Thyroid gland (tissue), 4 donors: ENCODE results near the gene PDGFRB.

Experiments used
- POLR2A ChIP-seq, 2 donors: fragments of 450-650 bp; IDR thresholded peaks; one replicate each; pipeline ENCODE4 v1.6.1; 2017; ENCODE audit warnings: antibody characterized with exemption in 2 of 2, mild to moderate bottlenecking in 2 of 2, moderate library complexity in 1 of 2
- TF ChIP-seq, protein P1 (sequence below), 6 experiments: fragments of 200-600 bp in 3 of 6; fragments of 450-650 bp in 3 of 6; sonication (generic) in 3 of 6; IDR thresholded peaks; one replicate each; pipeline ENCODE4 v1.5.1; 2016 to 2019; ENCODE audit warnings: antibody characterized with exemption in 6 of 6, mild to moderate bottlenecking in 2 of 6, inconsistent platforms in 1 of 6, moderate library complexity in 1 of 6

DNA sequence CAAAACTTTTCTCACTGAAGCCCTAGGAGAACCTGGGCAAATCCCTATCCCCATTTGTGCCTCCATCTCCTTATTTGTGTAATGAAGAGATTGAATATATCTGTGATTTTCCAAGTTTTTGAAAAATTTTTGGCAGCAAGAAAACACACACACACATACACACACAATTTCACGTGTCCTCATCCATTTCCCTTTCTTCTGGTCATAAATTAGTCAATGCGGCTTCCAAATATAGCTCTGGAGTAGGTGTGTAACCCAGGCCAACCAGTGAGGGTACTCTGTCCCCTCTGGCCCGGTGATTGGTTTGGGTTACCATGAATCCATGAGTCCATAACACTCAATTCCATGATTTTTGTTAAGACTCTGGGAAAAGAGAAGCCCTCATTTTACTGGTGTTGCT is 82.0 kb downstream of the PDGFRB start:
- TF ChIP-seq, protein P1, sequence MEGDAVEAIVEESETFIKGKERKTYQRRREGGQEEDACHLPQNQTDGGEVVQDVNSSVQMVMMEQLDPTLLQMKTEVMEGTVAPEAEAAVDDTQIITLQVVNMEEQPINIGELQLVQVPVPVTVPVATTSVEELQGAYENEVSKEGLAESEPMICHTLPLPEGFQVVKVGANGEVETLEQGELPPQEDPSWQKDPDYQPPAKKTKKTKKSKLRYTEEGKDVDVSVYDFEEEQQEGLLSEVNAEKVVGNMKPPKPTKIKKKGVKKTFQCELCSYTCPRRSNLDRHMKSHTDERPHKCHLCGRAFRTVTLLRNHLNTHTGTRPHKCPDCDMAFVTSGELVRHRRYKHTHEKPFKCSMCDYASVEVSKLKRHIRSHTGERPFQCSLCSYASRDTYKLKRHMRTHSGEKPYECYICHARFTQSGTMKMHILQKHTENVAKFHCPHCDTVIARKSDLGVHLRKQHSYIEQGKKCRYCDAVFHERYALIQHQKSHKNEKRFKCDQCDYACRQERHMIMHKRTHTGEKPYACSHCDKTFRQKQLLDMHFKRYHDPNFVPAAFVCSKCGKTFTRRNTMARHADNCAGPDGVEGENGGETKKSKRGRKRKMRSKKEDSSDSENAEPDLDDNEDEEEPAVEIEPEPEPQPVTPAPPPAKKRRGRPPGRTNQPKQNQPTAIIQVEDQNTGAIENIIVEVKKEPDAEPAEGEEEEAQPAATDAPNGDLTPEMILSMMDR (IDR thresholded peaks at IDR 0.05), result no peak
- TF ChIP-seq POLR2A (IDR thresholded peaks at IDR 0.05), result no peak
